SU-DHL-6 (cell line): ENCODE measurements around the gene TRAPPC2.

ENCODE experiments used
- H2AFZ ChIP-seq: fragments of 200-600 bp; sonication (generic); 2 replicates; pipeline ENCODE4 v1.6.1; 2014; ENCODE audit warnings: low read depth, mild to moderate bottlenecking, moderate library complexity, mixed read lengths, antibody characterized with exemption, low read length; ENCODE audit not compliant: severe bottlenecking
- H3F3A ChIP-seq: fragments of 200-600 bp; shearing (Covaris generic); 2 replicates; pipeline ENCODE4 v1.6.0; 2016; ENCODE audit warnings: antibody characterized with exemption, mild to moderate bottlenecking; ENCODE audit not compliant: insufficient read depth
- H3K27ac ChIP-seq: fragments of 200-600 bp; sonication (generic); 2 replicates; pipeline ENCODE4 v1.5.1; 2016; ENCODE audit warnings: low read depth, mild to moderate bottlenecking, low read length, moderate library complexity, mixed read lengths
- H3K27me3 ChIP-seq: fragments of 200-600 bp; sonication (generic), shearing (Covaris generic); 2 replicates; pipeline ENCODE4 v1.6.0; 2014; ENCODE audit warnings: mild to moderate bottlenecking, low read length
- H3K36me3 ChIP-seq: fragments of 200-600 bp; sonication (generic); 2 replicates; pipeline ENCODE4 v1.6.1; 2014; ENCODE audit warnings: mild to moderate bottlenecking, low read length, mixed read lengths
- H3K4me2 ChIP-seq: fragments of 300-600, 200-600 bp; shearing (Covaris generic), sonication (generic); 2 replicates; pipeline ENCODE4 v1.6.0; 2014; ENCODE audit warnings: low read length, low read depth, mild to moderate bottlenecking; ENCODE audit not compliant: poor library complexity, severe bottlenecking
- H3K4me3 ChIP-seq: fragments of 200-600 bp; sonication (generic); 2 replicates; pipeline ENCODE4 v1.5.1; 2014; ENCODE audit warnings: antibody characterized with exemption, low read length, mild to moderate bottlenecking, mixed read lengths; ENCODE audit not compliant: insufficient read depth, poor library complexity, severe bottlenecking
- H3K79me2 ChIP-seq: fragments of 200-600 bp; sonication (generic); 2 replicates; pipeline ENCODE4 v1.6.1; 2014; ENCODE audit warnings: mild to moderate bottlenecking, low read length, moderate library complexity; ENCODE audit not compliant: insufficient read depth
- H3K9ac ChIP-seq: fragments of 200-600 bp; sonication (generic); 2 replicates; pipeline ENCODE4 v1.7.0; 2014; ENCODE audit warnings: mild to moderate bottlenecking, low read length
- H3K9me2 ChIP-seq: fragments of 200-600 bp; sonication (generic); replicated peaks from 2 replicates; pipeline ENCODE4 v1.6.1; 2014; ENCODE audit warnings: low read length; ENCODE audit not compliant: insufficient read depth
- H3K9me3 ChIP-seq: fragments of 200-600 bp; sonication (generic); 2 replicates; pipeline ENCODE4 v1.6.1; 2014; ENCODE audit warnings: low read length, mixed read lengths; ENCODE audit not compliant: insufficient read depth
- H4K20me1 ChIP-seq: fragments of 200-600 bp; sonication (generic); 2 replicates; pipeline ENCODE4 v1.6.1; 2014; ENCODE audit warnings: low read depth, mild to moderate bottlenecking, antibody characterized with exemption, low read length, moderate library complexity, mixed read lengths
- EZH2phosphoT487 ChIP-seq: fragments of 200-600 bp; sonication (generic), shearing (Covaris generic); conservative IDR thresholded peaks from 2 replicates; pipeline ENCODE4 v1.6.1; 2018; ENCODE audit warnings: mild to moderate bottlenecking, antibody characterized with exemption, low read length, moderate library complexity, mixed read lengths
- TF ChIP-seq, protein P1 (sequence below): fragments of 200-600 bp; sonication (generic); IDR thresholded peaks from one replicate; pipeline ENCODE4 v1.5.1; 2017; ENCODE audit warnings: antibody characterized with exemption, mild to moderate bottlenecking, low read length, moderate library complexity; ENCODE audit not compliant: insufficient read depth, poor library complexity, severe bottlenecking

TRAPPC2 gene

DNA sequence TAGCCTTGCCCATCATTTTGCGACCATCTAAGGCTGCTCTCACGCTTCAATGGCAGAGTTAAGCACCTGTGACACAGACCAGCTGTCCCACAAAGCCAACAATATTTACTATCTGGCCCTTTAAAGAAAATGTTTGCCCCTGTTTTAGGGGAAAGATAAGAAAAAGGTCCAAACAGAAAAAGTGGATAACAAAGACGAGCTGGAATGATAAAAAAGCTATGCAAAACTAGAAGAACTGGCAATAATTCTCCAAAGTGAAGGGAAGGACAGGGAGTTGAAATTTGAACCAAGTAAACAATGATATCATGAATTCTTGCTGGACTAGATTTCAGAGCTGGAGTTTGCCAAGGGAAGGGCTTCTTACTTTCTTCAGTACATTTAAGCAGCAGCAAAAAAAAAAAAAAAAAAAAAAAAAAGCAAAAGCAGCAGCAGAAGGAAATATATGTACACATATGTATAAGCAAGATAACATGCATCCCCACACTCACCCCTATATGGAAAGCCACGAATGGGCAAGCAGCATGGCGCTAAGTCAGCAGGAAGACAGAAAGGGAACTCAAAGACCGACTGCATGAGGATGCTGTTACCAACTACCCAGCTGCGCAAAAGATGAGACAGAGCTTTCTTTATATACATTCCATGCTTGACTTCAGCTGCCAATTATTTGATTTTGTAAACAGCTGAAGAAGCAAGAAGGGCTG, 12.5 kb downstream of the TRAPPC2 start:
- Histone ChIP-seq H3K4me3 (no peak overlapping the region), H3K36me3 (no peaks in the 10 kb centered on the region), H3K9me3 (no peaks in the 10 kb centered on the region), H4K20me1 (no peaks in the 10 kb centered on the region), H3K9ac (no peak overlapping the region), H3K79me2 (peaks cover 54% of the 10 kb centered on the region), H2AFZ (no peak overlapping the region), H3K27me3 (no peaks in the 10 kb centered on the region), H3K4me2 (no peak overlapping the region), H3K9me2 (no peaks in the 10 kb centered on the region), H3F3A (no peaks in the 10 kb centered on the region), H3K27ac (no peak overlapping the region)
- TF ChIP-seq EZH2phosphoT487, result no peak
- TF ChIP-seq, protein P1, sequence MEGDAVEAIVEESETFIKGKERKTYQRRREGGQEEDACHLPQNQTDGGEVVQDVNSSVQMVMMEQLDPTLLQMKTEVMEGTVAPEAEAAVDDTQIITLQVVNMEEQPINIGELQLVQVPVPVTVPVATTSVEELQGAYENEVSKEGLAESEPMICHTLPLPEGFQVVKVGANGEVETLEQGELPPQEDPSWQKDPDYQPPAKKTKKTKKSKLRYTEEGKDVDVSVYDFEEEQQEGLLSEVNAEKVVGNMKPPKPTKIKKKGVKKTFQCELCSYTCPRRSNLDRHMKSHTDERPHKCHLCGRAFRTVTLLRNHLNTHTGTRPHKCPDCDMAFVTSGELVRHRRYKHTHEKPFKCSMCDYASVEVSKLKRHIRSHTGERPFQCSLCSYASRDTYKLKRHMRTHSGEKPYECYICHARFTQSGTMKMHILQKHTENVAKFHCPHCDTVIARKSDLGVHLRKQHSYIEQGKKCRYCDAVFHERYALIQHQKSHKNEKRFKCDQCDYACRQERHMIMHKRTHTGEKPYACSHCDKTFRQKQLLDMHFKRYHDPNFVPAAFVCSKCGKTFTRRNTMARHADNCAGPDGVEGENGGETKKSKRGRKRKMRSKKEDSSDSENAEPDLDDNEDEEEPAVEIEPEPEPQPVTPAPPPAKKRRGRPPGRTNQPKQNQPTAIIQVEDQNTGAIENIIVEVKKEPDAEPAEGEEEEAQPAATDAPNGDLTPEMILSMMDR, result no peak

- Histone ChIP-seq H3F3A (no peaks in the 10 kb centered on the region), H3K9ac (no peak overlapping the region), H3K27ac (no peak overlapping the region), H3K36me3 (0 out of 2 replicates have a peak, but pooled peaks cover 1% of the 10 kb centered on the region), H3K9me3 (no peaks in the 10 kb centered on the region), H3K79me2 (peaks cover 54% of the 10 kb centered on the region), H3K9me2 (no peaks in the 10 kb centered on the region), H3K27me3 (no peaks in the 10 kb centered on the region), H3K4me2 (no peak overlapping the region), H2AFZ (no peak overlapping the region), H3K4me3 (no peak overlapping the region), H4K20me1 (no peaks in the 10 kb centered on the region)
- TF ChIP-seq, protein P1, result no peak
- no peak for TF ChIP-seq EZH2phosphoT487
Measured at GRCh38 chrX:13721371-13721770, 13.0 kb downstream of the TRAPPC2 start.

GRCh38 chrX:13719192-13719856, 15.1 kb downstream of the TRAPPC2 start:
- Histone ChIP-seq H3K27ac (no peak overlapping the region), H3K9me2 (no peaks in the 10 kb centered on the region), H3K9ac (no peak overlapping the region), H3K9me3 (no peaks in the 10 kb centered on the region), H3K36me3 (peaks cover 4% of the 10 kb centered on the region; the same call in 1 of the 2 replicates), H4K20me1 (no peaks in the 10 kb centered on the region), H3K27me3 (no peaks in the 10 kb centered on the region), H3K4me3 (no peak overlapping the region), H3K79me2 (peaks cover 46% of the 10 kb centered on the region), H3F3A (no peaks in the 10 kb centered on the region), H3K4me2 (no peak overlapping the region), H2AFZ (no peak overlapping the region)
- TF ChIP-seq, protein P1, result no peak
- TF ChIP-seq EZH2phosphoT487, result no peak
